ENCODE data around the gene OR2A14.
"Not testable (repeated sequence)": the region's sequence is repeated elsewhere in the genome, so short reads cannot be mapped to it uniquely, and the experiment has no call there.

Gene OR2A14

GRCh38 chr7:144158861-144159260 is 35.9 kb downstream of the OR2A14 start:
- no peak for DNase-seq

DNA sequence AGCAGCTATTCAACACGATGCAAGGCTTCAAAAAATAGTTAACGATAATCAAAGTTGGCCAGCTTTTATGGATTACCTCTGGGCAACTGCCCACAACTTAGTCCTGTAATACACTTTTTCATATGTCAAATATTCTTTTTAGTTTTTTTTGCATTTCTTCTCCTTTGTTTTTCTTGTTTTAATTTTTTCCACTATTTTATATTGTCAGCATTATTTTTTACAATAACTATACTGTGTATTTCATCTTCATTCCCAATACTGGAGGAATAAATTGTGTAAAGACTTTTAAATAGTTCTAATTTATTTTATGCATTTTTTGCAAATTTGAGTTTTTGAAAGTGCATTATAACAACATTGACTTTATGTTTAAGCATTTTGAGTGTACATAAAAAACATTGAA is 41.8 kb downstream of the OR2A14 start:
- DNase-seq, result no peak

DNA sequence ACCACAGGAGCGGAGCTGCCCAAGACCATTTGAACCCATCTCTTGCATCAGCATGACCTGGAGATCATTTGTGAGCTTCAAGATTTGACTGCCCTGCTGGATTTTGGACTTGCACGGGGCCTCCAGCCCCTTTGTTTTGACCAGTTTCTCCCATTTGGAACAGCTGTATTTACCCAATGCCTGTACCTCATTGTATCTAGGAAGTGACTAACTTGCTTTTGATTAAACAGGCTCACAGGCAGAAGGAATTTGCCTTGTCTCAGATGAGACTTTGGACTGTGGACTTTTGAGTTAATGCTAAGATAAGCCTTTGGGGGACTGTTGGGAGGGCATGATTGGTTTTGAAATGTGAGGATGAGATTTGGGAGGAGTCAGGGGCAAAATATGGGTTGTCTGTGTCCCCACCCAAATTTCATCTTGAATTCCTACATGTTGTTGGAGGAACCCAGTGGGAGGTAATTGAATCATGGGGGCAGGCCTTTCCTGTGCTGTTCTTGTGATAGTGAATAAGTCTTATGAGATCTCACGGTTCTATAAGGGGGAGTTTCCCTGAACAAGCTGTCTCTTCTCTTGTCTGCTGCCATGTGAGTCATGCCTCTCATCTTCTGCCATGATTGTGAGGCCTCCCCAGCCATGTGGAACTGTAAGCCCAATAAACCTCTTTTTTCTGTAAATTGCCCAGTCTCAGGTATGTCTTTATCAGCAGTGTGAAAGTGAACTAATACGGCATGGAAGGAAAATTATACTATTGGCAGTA is 48.8 kb downstream of the OR2A14 start:
- peak; percentile 9 for DNase-seq

DNA sequence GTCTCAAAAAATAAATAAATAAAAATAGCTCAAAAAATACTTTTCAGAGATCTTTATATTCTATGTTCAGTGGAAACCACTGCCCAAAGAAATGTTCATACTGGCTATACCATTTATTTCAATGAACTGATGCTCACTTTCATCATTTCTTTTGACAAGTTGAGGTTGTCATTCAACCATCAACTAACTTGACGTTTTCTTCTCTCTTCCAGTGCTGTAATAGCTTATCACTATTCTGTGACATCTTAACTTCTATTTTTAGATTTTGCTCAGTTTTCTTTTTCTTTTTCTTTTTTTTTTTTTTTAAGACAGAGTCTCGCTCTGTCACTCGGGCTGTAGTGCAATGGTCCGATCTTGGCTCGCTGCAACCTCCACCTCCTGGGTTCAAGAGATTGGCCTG is 51.6 kb downstream of the OR2A14 start:
- no peak for DNase-seq

GRCh38 chr7:144178380-144179164 is 55.6 kb downstream of the OR2A14 start:
- DNase-seq, result peak; percentile 2

DNA sequence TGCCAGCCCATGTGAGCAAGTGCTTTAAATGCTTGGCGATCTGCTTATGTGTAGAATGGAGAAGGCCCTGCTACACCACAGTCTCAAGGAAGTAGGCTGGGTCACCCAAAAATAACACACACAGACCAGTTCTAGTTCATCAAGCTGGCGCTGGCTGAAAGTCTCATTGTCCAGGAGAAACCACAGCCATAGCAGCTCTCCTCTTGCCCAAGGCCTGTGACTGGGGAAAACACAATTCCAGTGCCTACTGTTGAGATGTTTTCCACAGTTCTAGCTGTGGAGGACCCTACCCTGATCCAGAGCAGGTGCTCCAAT is 56.1 kb downstream of the OR2A14 start:
- not testable (repeated sequence) for DNase-seq
